Astrocyte of the cerebellum (primary cell): ENCODE data around the gene OSMR.

Experiments used
- DNase-seq: peaks from one replicate; pipeline ENCODE4 v3.0.0-alpha.2; 2011; ENCODE audit warnings: low read depth
- H3K4me3 ChIP-seq: 2 replicates; pipeline ENCODE4 v1.5.1; 2011; ENCODE audit warnings: mild to moderate bottlenecking, low read depth, low read length, moderate library complexity
- in situ Hi-C: cut with HindIII; loops from 2 replicates; pipeline ENCODE4 v1.10.0; 2017; ENCODE audit warnings: low sequenced_read_pairs
- TF ChIP-seq, protein P1 (sequence below): IDR thresholded peaks from 2 replicates; pipeline ENCODE4 v1.5.1; 2012; ENCODE audit warnings: low read length, low read depth, moderate library complexity, mild to moderate bottlenecking; ENCODE audit errors: missing control alignments

OSMR gene

DNA sequence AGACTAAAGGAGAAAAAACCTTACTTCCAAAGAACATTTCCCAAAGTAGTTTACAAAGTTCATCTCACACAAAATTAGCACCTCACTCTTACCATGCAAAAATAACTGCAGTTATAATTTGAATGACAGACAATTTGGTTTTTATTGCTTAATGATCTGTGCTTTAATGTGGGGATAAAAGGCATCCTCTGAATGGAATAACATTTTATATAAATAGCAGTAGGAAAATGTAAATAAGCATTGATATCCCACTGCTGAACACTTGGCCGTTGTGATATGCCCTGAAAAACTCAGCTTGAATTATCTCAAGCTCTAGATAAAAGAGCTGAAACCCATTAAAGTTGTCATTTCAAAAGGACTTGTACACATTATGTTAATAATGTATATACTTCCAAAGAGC lies 93.2 kb downstream of the OSMR start:
- no peak for DNase-seq
- in situ Hi-C loops: no loop called here
- no peak overlapping the region for H3K4me3 ChIP-seq
- TF ChIP-seq, protein P1, sequence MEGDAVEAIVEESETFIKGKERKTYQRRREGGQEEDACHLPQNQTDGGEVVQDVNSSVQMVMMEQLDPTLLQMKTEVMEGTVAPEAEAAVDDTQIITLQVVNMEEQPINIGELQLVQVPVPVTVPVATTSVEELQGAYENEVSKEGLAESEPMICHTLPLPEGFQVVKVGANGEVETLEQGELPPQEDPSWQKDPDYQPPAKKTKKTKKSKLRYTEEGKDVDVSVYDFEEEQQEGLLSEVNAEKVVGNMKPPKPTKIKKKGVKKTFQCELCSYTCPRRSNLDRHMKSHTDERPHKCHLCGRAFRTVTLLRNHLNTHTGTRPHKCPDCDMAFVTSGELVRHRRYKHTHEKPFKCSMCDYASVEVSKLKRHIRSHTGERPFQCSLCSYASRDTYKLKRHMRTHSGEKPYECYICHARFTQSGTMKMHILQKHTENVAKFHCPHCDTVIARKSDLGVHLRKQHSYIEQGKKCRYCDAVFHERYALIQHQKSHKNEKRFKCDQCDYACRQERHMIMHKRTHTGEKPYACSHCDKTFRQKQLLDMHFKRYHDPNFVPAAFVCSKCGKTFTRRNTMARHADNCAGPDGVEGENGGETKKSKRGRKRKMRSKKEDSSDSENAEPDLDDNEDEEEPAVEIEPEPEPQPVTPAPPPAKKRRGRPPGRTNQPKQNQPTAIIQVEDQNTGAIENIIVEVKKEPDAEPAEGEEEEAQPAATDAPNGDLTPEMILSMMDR: no peak

DNA sequence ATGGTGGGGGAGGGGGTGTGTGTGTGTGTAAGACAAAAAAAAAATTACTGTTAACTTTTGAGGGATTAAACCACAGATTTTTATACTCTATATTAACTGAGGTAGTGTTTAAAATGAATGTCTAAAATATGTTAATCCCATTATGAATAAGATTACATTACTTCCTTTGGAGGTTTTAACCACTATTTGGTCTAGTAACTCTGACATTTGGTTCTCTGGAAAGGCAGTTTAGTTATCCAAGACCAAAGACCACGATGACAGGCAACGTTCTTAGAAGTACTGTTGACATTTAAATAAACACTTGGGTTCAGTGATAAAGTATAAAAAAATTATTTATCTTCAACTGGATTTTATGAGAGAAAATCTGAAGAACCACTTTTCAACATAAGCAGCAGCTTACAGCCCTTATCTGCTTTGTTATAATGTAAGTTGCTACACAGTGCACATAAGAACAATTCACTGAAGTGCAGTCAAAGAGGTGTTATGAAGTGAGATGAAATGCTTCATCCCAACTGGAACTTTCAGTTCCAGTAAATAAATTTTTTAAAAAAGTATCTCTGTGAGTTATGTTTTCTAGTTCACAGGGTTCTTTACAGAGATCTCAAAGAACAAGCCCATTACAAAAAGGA lies 94.5 kb downstream of the OSMR start:
- in situ Hi-C loops: no loop called here
- no peak for DNase-seq
- TF ChIP-seq, protein P1: no peak

DNA sequence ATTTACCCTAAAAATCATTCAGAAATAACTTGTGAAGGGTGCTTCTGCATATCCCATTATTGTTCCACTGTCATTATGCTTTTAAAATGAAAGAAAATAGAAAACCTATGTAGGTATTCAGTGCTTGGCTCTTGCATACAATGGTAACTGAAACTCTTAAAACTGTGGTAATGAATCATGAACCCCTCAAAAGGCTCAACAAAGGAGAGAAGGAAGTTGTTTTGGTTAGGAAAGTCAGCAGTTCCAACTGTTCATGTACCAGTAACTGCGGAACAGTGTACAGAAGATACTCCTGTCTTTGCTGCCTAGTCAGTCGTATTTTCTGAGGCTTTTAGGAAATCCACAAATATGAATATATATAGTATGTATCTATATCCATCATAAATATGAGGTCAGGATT lies 96.1 kb downstream of the OSMR start:
- in situ Hi-C loops: no loop called here
- H3K4me3 ChIP-seq: no peak overlapping the region
- DNase-seq: no peak
- TF ChIP-seq, protein P1: no peak

More for the DNA sequence above, 94.5 kb downstream of the OSMR start:
- H3K4me3 ChIP-seq: no peak overlapping the region

DNA sequence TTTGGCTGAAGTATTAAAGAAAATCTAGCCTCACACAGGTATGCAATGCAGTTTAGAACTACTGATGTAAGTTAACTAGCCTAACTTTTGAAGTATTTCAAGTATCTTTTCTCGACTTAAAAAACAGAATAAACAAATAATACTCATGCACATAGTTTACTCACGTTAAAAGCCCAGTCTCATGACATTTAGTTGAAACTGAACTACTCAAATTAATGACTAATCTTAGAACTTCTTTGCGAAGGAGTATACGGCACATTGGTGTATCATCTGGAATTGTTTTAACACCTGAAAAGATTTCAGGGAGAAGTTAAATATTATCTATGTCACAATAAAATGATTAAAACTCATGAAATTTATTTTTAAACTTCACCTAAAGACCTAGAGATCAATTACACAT lies 98.5 kb downstream of the OSMR start:
- DNase-seq: no peak
- no peak overlapping the region for H3K4me3 ChIP-seq
- in situ Hi-C loops: no loop called here
- TF ChIP-seq, protein P1: no peak

DNA sequence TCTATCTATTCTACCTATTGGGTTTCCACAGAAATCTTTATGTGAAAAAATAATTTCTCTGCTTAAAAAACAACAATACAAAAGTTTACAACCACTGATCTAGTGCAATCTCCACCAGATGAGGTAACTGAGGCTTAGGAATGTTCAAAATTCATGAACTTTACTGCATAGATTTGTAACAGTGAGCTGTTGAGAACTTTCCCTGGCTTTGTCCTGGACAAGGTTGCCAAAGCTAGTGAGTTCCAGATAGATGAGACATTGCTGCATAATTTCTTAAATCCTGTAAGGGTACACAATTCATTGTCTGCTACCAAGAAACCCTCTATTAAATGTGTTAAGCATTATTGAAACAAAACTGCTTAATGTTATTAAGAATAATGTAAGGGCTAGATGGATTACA lies 102.7 kb downstream of the OSMR start:
- in situ Hi-C loops: no loop called here
- no peak overlapping the region for H3K4me3 ChIP-seq
- DNase-seq: no peak
- TF ChIP-seq, protein P1: no peak

DNA sequence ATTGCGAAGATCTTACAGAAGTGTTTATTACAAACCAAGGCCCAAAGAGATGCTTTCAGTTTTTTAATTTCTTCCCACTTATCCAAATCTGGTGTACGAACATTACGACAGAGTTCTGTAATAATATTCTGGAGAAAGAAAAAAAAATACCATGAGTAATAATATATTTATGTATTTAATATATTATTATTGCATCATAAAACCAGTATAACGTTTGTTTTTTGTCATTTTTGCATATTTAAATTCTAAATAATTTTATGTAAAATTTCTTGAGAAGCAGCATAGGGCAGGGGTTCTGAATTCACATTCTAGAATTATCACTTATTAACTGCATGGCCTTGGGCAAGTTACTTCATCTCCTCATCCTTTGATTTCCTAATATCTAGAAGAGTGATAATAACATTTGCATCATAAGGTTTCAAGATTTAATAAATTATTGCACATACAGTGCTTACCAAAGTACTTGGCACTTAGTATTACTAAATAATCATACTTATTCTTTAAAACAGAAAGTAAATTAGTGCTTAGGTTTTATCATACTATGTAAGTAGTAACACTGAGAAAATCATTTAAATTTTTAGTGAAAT lies 107.7 kb downstream of the OSMR start:
- no peak overlapping the region for H3K4me3 ChIP-seq
- no peak for DNase-seq
- in situ Hi-C loops: no loop called here
- TF ChIP-seq, protein P1: no peak
